Measurements from ENCODE around the gene MMP25.
"Not testable (repeated sequence)": the region's sequence is repeated elsewhere in the genome, so short reads cannot be mapped to it uniquely, and the experiment has no call there.

Gene MMP25

DNA sequence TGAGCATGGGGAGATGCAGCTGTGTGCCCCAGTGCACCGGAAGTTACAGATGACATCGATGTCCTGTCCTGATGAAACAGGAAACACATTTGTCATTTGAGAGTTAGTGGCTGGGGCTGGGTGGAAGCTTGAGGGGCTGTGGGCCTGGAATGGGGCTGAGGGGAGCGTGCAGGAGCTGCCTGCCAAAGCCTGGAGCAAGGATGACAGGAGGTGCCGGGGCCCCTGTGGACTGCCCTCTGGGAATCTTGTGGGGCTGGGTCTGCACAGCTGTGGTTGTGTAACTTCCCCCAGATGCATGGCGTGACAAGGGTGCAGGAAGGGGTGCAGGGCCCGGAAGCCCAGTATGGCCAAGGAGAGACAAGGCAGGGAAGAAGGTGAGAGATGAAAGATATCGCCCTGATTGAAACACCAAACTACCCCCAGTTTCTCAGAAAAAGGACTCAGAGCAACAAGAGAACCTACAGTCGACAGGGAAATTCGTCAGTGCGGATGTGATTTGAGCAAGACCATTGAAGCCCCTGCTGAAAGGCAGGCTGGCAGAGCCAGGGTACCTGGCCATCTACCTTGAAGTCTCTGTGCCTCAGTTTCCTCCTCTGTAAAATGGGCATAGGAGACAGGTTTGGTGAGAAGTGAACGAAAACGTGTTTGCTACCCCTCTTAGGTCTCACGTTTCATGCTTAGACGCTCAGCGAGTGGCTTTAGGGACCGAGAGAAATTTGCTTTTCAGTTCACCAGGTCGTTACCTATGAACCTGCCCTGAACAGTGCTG, 8.8 kb downstream of the MMP25 start:
- no peak for DNase-seq (ENCODE audit: low read depth in 1 of 2, low spot score in 1 of 2)

DNA sequence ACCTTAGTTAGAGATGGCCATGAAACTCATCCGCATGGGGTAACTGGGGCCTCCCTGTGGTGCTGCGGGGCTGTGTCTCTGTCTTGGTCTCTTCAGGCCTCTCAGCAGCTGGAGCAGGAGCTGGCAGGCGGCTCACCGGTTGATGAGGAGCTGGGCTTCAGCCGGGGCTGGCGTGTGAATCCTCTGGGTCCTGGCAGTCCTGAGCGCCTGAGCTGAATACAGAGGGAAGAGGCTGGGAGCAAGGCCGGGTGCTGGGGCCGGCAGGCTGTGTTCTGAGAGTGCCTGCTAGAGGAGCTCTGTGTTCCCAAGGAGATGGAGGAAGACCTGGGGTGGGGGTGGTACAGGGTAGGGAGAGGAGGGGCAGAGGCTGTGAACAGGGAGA, 9.4 kb downstream of the MMP25 start:
- not testable (repeated sequence) for DNase-seq (ENCODE audit: low read depth in 1 of 2, low spot score in 1 of 2)

DNA sequence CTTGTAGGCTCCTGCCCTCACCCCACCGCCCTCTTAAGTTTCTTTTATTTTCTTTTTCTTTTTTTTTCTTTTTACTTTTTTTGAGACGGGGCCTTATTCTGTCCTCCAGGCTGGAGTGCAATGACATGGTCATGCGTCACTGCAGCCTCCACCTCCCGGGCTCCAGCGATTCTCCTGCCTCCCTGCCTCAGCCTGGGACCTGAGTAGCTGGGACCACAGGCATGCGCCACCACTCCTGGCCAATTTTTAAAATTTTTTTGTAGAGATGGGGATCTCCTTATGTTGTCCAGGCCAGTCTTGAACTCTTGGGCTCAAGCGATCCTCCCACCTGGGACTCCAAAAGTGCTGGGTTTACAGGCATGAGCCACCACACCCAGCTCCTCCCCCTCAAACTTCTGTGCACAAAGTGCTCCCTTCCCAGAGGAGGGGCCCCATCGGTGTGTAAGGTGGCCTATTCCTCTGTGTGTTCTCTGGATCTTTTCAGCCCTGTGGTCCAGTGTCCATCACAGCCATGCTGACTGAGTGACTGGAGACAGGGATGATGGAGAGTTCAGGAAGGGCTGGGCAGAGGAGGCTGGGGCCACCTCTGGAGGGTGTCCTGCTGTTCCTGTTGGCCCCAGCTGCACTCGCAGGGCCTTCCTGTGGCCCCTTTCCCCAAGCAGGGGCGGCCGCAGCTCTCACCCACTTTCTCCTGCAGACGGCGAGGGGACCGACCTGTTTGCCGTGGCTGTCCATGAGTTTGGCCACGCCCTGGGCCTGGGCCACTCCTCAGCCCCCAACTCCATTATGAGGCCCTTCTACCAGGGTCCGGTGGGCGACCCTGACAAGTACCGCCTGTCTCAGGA, 10.2 kb downstream of the MMP25 start:
- DNase-seq (ENCODE audit: low read depth in 1 of 2, low spot score in 1 of 2): no peak

DNA sequence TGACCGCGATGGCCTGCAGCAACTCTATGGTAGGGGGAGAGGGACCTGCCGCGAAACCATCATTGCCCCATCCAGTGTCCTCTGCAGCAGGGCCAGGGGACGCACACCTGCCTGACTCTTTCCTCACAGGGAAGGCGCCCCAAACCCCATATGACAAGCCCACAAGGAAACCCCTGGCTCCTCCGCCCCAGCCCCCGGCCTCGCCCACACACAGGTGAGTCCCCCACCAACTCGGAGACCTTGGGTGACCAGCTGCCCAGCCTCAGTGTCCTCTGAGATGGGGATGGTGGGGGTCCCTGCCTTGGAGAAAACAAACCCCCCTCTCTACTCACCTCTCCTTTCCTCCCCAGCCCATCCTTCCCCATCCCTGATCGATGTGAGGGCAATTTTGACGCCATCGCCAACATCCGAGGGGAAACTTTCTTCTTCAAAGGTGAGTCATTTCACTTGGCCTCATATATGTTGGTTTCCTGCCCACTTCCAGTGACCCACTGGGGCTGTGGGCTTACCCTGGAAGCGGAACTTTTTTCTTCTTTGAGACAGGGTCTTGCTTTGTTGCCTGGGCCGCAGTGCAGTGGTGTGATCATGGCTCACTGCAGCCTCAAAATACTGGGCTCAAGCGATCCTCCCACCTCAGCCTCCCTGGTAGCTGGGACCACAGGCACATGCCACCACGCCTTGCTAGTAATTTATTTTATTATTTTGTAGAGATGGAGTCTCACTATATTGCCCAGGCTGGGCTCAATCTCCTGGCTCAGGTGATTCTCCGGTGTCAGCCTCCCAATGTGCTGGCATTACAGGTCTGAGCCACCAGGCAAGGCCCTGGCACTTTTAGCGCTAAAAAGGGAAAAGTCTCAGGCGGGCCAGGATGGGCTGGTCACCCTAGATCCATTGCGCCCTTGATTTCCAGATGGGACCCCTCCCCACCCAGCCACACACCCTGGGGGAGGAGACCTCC, 11.1 kb downstream of the MMP25 start:
- DNase-seq (ENCODE audit: low read depth in 1 of 2, low spot score in 1 of 2): no peak

DNA sequence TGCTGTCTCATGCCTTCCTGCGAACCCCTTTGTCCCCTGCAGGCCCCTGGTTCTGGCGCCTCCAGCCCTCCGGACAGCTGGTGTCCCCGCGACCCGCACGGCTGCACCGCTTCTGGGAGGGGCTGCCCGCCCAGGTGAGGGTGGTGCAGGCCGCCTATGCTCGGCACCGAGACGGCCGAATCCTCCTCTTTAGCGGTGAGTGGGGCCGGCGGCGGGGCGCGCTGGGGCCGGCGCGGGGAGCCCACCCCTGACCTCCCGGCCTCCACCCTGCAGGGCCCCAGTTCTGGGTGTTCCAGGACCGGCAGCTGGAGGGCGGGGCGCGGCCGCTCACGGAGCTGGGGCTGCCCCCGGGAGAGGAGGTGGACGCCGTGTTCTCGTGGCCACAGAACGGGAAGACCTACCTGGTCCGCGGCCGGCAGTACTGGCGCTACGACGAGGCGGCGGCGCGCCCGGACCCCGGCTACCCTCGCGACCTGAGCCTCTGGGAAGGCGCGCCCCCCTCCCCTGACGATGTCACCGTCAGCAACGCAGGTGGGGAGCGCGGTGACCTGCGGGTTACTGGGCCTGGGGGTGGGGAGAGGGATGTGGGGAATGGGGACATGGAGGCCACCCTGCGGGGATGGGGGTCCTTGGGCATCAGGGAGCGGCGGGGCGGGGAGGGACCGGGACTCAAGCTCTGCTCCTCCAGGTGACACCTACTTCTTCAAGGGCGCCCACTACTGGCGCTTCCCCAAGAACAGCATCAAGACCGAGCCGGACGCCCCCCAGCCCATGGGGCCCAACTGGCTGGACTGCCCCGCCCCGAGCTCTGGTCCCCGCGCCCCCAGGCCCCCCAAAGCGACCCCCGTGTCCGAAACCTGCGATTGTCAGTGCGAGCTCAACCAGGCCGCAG, 12.0 kb downstream of the MMP25 start:
- no peak for DNase-seq (ENCODE audit: low read depth in 1 of 2, low spot score in 1 of 2)

DNA sequence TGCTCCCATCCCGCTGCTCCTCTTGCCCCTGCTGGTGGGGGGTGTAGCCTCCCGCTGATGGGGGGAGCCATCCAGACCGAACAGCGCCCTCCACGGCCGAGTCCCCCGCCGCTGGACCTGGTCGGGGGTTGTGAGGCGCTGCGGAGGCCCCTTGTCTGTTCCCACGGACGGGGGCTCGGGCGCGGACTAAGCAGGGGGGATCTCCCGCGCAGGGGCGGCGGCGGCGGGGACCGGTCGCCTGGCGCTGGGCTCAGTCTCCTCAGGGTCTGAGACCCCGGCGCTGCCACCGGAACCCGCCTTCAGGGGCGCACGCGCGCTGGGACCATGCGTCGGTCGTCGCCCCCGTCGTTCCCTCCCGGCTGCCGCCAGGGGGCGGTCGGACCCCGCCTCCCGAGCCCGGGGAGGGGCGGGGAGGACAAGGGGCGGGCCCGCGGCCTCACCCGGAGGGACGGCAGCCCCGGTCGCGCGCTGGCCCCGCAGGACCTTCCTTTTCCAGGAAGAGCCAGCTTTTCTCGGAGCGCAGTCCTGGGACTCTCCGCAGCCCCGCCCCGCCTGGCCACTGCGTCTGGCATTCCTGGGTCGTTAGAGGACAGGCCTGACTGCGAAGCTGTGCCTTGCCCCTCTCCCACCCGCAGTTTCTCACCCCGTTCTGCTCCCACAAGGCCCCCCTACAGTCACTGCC, 12.8 kb downstream of the MMP25 start:
- DNase-seq (ENCODE audit: low read depth in 1 of 2, low spot score in 1 of 2): peak; percentile 82 to 86

DNA sequence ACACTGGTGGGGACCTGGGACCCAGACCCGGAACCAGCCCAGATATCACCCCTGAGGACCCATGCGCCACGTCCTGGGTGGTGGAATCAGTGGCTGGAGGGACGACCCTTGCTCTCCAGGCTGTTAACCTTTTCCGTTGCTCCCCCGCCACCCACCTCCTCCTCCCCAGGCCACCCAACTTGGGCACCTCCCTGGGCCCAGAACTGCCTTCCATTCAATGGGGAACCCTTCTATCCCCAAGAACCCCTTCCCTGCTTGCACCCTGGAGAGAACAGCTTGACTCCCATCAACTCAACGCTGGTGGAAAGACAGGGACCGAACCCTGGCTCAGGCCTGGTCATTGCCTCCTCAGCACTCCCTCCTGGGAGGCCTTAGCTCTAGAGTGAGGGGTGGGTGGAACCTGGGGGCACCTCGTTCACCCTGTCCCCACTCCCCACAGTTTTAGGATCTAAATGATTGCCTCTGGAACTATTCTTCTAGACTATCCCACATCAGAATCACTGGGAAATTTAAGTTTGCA, 13.4 kb downstream of the MMP25 start:
- DNase-seq (ENCODE audit: low read depth in 1 of 2, low spot score in 1 of 2): no peak

DNA sequence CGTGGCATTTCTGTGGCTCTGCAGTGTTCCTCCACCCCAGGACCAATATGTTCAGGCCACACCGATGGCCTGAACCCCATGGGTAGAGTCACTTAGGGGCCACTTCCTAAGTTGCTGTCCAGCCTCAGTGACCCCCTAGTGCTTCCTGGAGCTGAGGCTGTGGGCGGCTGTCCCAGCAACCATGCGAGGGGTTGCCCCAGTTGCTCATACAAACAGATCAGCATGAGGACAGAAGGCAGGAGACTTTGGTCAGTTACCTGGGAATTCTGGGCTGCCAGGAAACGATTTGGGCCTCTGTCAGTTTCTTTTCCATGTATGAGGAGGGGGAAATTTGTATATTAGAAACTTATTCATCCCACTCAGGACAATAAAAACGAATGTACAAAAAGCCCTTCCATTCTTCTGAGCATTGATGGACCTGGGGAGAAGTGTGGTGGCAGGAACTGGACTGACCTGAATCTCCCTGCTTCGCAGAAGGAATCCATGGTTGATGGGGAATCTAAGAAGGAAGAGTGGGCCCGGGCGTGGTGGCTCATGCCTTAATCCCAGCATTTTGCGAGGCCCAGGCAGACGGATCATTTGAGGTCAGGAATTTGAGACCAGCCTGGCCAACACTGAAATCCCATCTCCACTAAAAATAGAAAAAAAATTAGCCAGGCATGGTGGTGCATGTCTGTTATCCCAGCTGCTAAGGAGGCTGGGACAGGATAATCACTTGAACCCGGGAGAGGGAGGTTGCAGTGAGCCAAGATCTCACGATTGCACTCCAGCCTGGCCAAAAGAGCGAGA, 14.2 kb downstream of the MMP25 start:
- no peak for DNase-seq (ENCODE audit: low read depth in 1 of 2, low spot score in 1 of 2)

DNA sequence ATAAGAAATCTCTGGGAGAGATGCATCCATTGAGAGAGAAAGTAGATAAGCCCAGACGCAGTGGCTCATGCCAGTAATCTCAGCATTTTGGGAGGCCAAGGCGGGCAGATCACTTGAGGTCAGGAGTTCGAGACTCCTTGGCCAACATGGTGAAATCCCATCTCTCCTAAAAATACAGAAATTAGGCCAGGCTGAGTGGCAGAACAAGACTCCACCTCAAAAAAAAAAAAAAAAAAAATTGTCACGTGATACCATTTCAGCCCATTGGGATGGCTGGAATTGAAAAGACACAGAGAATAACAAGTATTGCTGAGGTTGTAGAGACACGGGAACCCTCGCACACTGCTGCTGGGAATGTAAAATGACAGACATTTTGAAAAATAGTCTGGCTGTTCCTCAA, 16.2 kb downstream of the MMP25 start:
- no peak for DNase-seq (ENCODE audit: low read depth in 1 of 2, low spot score in 1 of 2)

DNA sequence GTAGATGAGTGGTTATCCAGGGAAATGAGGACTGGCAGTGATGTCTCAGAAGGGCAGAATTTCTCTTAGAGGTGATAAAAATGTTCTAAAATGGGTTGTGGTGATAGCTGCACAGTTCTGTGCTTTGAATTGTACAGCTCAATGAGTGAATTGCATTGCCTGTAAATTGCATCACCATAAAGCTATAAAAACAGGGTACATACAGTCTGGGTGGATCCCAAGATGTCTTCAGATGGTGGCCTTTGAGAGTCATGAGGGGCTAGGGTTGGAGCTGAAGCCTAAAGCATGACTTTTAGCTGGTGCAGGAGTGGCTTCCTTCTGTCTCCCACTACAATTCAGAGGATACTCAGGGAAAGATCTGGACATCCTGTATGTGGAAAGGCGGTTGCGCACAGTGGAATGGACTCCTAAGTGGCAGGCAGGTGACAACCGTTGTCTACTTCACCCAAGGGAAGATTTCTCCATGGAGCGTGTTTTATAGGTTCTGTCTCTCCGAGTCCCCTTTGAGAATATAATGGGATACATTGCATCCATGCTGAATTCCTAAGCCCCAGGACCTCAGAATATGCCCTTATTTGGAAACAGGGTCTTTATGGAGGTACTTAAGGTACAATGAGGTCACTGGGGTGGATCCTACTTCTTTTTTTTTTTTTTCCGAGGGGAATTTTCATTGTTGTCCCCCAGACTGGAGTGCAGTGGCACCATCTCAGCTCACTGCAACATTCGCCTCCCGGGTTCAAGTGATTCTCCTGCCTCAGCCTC, 17.4 kb downstream of the MMP25 start:
- DNase-seq (ENCODE audit: low read depth in 1 of 2, low spot score in 1 of 2): no peak

DNA sequence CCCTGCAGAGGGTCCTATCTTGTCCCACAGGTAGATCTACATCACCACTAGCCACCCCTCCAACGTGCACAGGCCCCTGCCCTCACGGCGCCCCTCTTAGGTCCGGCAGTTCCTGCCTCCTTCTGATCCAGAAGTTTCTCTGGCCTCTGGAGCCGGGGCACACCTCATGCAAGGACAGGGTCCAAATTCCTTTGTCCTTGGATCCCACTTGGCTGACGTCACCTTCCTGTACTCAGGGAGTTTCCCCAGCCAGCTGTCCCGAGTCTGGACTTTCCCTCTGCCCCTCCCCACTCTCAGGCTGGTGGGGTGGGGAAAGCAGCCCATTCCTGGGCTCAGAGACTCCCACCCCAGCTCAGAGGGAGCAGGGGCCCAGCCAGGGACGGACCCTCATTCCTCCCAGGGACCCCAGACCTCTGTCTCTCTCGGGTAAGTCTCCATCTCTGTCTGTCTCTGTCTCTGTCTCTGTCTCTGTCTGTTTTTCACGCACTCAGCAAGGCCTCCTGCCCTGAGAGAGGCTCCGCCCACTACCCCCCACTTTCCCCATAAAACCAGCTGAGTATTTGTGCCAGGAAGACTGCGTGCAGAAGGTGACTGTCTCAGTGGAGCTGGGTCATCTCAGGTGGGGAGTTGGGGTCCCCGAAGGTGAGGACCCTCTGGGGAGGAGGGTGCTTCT, 18.8 kb downstream of the MMP25 start, which contains the start of gene IL32:
IL32 (plus strand) TSS at position 572 of the 673 bp plus-strand sequence. CDS start 172 bp downstream, outside the sequence.
- peak; percentile 48 to 59 for DNase-seq (ENCODE audit: low read depth in 1 of 2, low spot score in 1 of 2)

DNA sequence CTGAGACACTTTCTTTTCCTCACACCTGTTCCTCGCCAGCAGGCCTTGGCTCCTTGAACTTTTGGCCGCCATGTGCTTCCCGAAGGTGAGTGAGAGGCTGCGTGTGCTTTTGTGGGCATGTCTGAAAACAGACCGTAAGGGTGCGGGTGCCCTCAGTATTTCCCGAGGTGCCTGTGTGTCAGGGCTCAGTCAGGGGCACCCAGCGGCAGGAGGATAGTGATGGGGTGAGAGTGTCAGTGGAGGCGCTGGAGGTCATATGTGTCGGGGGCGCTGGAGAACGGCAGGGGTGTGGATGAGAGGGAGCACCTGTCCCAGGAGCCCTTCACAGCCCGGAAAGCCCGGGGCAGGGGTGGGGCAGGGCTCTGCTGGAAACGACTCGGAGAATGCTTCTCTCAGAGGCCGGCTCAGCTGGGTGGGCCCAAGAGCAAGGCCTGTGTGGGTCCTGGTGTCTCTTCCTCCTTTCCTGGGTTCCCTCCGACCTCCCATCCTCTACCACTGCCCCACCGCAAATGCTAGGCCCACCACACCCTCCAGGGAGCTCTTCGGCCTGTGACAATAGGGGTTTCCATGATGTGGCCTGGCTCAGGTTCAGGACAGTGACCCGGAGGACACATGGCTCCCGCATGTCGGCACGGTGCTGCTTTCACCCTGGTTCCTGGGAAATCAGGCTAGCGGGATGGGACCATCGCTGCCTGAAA, 19.5 kb downstream of the MMP25 start:
- no peak for DNase-seq (ENCODE audit: low read depth in 1 of 2, low spot score in 1 of 2)

DNA sequence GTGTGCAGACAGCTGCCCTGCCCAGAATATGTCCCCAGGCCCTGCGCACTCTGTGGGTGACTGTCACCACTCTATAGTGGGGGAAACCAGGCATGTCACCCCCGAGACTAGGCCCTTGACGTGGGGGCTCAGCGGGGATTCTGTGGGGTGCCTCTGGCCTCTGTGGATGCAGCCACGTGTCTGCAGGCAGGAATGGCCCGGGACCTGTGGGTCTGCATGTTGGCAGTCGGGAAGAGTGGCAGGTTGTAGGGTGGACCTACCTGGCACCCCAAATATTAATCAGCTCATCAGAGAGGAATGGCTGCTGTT, 20.0 kb downstream of the MMP25 start:
- no peak for DNase-seq (ENCODE audit: low read depth in 1 of 2, low spot score in 1 of 2)

DNA sequence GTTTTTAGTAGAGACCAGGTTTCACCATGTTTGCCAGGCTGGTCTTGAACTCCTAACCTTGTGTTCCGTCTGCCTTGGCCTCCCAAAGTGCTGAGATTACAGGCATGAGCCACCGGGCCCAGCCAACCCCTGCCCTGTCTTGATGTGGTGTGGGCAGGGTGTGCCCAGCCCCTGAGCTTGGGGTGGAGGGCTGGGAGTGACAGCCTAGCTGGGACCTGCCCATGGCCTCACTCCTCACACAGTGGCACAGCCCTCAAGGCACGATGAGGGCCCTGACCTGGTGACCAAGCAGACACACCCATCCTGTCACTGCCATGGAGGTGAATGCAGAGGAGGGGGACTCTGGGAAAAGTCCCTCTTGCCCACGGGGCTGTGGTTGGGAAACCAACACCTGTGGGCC, 22.1 kb downstream of the MMP25 start:
- DNase-seq (ENCODE audit: low read depth in 1 of 2, low spot score in 1 of 2): no peak

DNA sequence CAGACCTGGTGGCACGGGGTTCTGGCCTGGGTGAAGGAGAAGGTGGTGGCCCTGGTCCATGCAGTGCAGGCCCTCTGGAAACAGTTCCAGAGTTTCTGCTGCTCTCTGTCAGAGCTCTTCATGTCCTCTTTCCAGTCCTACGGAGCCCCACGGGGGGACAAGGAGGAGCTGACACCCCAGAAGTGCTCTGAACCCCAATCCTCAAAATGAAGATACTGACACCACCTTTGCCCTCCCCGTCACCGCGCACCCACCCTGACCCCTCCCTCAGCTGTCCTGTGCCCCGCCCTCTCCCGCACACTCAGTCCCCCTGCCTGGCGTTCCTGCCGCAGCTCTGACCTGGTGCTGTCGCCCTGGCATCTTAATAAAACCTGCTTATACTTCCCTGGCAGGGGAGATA, 22.8 kb downstream of the MMP25 start:
- not testable (repeated sequence) for DNase-seq (ENCODE audit: low read depth in 1 of 2, low spot score in 1 of 2)

DNA sequence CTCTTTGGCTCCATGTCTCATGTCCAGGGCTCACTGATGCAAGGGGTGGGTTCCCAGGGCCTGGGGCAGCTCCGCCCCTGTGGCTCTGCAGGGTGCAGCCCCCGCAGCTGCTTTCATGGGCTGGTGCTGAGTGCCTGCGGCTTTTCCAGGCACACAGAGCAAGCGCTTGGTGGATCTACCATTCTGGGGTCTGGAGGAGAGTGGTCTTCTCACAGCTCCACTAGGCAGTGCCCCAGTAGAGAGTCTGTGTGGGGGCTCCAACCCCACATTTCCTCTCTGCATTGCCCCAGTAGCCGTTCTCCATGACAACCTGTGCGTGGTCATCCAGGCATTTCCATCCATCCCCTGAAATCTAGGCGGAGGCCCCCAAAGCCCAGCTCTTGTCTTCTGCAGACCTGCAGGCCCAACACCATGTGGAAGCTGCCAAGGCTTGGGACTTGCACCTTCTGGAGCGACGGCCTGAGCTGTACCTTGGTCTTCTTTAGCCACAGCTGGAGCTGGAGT, 24.3 kb downstream of the MMP25 start:
- no peak for DNase-seq (ENCODE audit: low read depth in 1 of 2, low spot score in 1 of 2)

DNA sequence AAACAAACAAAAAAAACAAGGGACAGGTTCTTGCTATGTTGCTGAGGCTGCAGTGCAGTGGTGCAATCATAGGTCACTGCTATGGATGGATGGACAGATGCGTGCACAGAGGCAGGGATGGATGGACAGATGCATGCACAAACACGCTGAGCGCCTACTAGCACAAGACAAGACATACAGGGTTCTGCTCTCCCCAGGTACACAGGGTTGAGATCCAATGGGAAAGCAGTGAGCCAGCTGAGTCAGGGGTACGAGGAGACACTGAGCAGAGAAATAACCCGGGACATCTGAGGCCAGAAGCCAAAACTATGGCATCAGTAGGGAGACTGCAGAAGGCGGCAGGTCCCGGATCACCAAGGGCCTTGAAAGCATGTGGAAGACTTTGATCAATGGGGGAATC, 25.3 kb downstream of the MMP25 start:
- DNase-seq (ENCODE audit: low read depth in 1 of 2, low spot score in 1 of 2): no peak
